HG03378 (cell line): ENCODE data around the gene NOXA1.

Experiments
- ATAC-seq: cut with Tn5 transposase; IDR thresholded peaks from one replicate; pipeline ENCODE4 v1.9.1; 2021; ENCODE audit warnings: mild to moderate bottlenecking, moderate library complexity; ENCODE audit not compliant: unreplicated experiment

Gene NOXA1

GRCh38 chr9:137482094-137482781 is 59.0 kb downstream of the NOXA1 start:
- ATAC-seq = no peak
